RKO (cell line): Measurements from ENCODE around the gene CRYL1.
"Not testable (repeated sequence)": the region's sequence is repeated elsewhere in the genome, so short reads cannot be mapped to it uniquely, and the experiment has no call there.

Experiments used
- DNase-seq: peaks from one replicate; pipeline ENCODE4 v3.0.0-alpha.2; 2016; ENCODE audit warnings: low spot score

CRYL1 gene

DNA sequence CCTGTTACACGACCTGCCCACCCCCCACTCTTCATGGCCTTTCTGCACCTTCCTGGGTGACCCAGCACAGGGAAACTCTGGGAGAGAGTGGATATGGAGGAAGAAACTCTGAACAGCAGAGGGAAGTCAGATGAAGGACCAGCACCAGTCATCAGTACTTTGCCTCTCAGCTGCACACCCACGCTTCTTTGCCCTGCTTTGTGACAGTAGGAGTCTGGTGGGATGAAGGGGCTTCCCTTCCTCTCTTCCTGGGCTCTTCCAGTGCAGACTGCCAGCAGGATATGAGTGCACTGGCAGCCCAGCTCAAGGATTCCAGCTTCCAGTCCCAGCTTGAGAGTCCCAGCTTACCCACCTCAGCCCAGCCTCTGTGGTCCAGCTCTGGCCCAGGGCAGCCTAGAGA, 68.9 kb downstream of the CRYL1 start:
- DNase-seq: no peak

DNA sequence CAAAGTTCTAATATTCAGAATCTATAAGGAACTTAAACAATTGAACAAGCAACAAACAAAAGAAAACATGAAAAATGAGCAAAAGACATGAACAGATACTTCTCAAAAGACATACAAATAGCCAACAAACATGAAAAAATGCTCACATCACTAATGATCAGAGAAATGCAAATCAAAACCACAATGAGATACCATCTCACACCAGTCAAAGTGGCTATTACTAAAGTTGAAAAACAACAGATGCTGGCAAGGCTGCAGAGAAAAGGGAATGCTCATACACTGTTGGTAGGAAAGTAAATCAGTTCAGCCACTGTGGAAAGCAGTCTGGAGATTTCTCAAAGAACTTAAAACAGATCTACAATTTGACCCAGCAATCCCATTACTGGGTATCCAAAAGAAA, 74.3 kb downstream of the CRYL1 start:
- DNase-seq: no peak

DNA sequence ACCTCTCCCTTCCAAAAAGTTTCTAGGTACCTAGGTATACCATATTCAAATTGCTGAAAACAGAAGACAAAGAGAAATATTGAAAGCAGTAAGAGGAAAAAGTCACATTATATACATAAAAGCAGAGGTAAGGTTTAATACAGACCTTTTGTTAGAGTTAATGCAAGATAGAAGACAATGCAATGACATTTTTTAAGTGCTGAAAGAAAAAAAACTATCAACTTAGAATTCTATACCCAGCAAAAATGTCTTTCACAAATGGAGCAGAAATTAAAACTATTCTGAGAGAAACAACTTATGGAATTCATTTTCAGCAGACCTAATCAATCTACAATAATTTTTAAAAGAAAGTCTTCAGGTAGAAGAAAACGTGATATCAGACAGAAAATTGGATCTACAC, 77.2 kb downstream of the CRYL1 start:
- no peak for DNase-seq

DNA sequence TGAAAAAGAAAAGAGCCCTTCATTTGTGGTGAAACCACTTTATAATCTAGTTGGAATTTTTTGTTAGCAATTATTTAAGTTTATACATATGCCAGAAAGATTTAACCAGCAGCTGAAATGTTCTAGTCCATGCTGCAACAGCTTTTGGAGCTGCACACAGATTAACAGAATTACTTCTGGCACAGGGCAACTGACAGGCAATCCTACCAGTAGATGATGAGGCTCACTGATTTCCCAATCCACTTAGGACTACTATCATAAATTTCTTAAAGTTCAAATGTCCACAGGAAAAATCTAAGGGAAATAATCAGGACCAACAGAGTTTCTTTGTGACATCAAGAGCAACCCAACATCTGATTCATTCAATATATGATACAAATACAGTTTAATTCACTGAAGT, 78.8 kb downstream of the CRYL1 start:
- no peak for DNase-seq

DNA sequence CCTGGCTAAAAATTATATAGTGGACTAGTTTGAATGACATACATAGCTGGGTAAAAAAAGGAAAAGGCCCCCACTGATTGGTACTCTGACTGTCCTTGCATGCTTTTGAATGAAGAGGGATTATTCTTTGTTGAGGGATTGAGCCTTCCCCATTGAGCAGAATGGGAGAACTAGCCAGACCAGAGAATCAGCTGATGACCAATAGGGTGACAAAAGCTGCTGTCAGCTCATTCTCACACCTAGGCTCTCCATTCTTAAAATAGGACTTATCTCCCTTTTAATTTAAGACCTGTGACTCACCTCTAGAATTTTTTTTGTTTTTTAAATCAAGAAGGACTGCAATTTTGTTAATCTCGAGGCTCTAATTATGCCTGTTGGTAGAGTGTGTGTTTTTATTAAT, 79.3 kb downstream of the CRYL1 start:
- DNase-seq: no peak

DNA sequence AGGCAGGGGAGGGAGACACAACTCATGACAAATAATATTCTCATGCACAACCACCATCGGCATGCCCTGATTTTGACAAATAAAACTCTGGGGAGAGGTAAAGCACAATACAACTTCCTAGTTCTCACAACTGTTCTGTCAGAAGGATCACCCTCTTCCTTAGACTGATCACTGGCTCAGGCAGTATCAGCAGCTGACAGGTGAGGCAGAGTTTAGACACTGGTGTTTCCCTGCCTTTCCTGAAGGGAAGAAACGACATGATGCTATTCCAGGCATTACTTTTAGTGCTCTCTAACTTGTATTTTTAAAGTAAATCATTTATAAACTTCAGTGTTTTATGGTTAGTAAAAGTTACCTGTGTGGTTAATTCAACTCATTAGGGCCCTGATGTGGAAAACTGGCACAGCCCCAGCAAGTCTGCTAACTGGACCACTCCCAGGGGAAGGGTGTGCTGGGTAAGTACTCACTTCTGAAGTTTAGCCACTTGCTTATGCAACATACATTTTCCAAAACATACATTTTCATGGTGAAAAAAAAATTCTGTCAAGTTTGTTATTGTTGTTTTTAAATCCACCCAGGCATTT, 82.8 kb downstream of the CRYL1 start:
- DNase-seq: no peak

DNA sequence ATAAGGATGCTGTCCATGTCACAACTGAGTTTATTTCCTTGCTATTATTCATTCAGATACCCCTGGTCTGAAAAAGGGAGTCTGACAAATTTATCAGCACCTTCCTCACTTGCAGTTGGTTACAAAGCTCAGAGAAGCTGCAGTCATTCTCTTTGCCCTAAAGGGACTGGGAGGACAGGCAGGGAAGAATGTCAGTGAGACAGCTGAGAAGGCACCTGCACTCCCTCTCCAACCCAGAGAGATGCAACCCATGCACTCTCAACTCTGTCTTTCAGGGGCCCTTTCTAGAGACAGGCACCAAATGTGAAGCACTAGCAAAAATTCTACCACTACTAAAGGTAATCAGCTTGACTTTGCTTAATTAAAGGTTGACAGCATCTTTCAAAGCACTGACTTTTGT, 83.3 kb downstream of the CRYL1 start:
- DNase-seq: no peak

DNA sequence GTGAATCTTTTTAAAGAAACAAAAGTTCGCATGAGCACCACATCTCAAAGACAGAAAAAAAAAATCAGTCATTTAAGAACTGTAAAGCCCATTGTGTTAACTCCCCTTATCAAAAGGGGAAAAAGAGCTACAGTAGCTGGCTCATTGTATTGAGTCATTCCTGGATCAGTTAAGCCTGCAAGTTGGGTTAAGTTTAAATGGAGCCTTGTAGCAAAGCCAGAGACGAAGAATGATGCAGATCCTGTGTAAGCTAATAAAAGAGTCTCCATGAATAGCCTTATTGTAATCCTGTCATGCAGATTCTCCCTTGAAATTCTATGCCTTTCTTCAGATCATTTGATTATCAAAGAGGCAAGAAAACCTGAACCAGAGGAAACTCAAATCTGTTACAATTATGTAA, 83.8 kb downstream of the CRYL1 start:
- peak; percentile 16 for DNase-seq

DNA sequence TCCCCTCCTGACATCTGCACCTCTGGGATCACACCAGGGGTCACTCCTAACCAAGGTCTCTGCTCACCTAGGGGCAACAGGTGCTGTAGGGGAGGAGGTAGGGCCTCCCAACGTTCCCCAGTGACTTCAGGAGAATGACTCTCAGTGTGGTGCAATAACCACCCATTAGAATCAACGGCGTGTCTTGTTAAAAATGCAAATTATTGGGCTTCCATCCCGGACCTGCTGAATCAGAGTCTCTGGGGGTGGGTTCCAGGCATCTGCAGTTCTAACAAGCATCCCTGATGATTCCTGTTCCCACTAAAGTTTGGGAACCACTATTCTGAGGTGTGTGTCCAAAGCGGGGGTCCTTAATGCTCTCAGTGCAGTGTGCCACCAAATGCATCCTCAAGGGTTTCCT, 84.6 kb downstream of the CRYL1 start:
- DNase-seq: no peak

DNA sequence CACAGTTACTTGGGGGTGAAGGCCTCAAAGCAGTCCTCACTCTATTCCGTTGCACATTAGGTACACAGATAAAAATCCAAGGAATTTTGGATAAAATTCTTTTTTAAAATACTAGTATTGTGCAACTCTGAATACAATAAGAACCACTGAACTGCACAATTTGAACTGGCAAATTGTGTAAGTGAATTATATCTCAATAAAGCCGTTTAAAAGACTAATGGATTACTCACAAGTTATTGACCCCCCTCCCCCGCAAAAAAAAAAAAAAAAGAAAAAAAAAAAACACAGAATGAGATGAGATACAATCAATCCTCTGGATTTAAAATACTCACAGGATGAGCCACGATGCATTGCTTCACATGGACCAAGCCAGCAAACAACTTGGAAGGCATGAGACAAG, 86.4 kb downstream of the CRYL1 start:
- DNase-seq: no peak

DNA sequence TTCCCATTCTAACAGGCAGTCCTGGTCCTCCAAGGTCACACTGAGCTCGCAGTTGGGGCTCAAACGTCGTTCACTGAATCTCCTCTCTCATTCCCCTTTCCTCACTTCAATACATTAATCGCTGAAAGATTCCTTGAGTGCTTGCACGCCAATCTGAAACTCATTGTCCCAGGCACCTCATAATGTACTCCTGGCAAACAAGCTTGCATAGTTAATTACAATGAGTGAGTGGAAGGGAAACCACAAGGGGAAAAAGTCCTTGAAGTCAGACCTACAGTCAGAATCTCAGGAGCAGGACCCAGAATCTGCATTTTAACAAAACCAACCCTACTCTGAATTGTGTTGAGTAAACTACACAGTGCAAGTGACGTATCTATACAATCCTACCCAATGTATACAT, 86.9 kb downstream of the CRYL1 start:
- no peak for DNase-seq

DNA sequence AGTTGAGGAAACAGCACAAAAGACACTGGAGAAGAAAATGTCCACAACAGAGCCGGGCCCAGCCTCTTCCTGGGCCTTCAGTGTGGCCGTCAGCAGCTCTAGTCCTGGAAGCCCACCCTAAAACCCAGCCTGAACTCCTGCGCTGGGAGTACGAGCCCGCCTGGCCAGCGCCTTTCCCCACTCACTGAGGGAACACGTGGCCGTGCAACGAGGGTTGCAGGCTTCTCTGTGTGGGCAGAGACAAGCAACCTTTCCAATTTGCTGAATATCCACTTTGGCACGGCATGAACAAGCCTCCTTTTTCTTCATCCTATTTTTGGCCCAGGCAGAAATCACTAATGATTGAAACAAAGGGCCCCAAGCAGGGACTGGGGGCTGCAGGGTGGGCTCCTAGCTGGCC, 89.2 kb downstream of the CRYL1 start:
- DNase-seq: no peak

DNA sequence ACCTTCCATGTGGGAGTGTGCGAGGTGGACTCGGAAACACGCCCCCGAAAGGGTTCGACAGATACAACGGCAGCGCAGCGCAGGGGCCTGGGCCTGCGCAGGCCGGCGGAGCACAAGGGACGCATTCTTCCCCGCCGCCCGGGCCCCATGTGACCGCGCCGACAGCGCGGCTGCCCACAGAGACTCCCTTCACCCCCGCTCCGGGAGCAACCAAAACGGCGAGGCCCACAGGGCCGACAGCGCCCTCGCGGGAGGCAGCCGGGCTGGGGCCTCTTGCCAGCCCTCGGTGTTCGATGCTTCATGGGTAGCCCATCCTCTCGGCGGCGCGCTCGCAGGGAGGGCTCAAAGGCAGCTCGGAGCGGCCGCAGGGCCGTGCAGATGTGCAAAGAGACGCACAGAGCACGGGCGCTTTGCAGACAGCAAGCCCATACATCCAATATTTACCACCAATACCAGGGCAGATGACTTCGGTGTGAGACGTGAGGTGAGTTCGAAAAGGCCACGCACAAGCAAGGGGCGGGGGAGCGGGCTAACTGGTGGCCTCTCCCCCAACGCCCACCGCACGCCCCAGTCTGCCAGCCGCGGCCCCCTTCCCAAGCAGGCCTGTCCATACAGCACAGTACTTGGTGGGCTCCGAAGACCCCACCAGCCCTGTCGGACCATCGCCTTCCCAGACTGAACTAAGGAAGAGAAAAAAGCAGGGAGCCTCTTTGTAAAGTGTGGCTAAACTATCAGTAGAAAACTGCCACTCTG, 89.9 kb downstream of the CRYL1 start:
- DNase-seq: no peak

DNA sequence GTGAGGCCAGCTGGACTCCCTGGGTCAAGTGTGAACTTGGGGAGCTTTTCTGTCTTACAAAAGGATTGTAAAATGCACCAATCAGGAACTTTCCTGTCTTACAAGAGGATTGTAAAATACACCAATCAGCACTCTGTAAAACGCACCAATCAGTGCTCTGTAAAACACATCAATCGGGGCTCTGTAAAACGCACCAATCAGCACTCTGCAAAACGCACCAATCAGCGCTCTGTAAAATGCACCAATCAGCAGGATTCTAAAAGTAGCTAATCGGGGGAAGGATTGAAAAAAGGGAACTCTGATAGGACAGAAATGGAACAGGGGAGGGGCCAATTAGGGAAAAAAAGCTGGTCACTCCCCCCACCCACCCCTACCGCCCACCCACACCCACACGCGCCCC, 91.4 kb downstream of the CRYL1 start:
- DNase-seq: not testable (repeated sequence)

DNA sequence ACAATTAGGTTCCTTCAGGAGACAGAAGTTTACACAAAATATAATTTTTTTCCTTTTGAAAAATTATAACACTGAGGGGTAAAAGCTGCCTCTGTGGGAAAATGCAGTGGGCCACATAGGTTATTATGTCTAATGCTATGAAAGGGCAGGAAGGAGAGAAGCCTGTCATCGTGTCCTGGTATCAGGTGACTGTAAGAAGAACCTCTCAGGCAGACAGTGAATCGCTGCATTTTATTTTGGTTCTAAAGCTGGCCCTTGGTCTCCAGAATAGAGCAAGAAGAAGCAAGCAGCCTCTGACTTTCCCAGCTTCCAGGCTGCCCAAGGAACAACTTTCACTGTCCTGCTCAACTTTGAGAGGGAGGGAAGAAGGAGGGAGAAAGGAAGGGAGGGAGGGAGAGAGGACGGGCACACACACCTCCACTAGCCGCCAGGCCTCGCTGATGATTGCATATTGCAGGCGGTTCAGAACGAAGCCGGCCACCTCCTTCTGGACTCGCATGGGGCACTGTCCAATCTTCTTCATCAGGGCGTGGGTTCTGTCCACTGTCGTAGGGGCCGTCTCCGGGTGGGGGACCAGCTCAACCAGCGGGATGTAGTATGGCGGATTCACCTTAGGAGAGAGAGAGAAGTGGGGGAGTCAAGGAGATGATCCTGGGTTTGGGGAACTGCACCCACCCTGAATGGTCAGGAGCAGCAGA, 93.8 kb downstream of the CRYL1 start:
- no peak for DNase-seq

DNA sequence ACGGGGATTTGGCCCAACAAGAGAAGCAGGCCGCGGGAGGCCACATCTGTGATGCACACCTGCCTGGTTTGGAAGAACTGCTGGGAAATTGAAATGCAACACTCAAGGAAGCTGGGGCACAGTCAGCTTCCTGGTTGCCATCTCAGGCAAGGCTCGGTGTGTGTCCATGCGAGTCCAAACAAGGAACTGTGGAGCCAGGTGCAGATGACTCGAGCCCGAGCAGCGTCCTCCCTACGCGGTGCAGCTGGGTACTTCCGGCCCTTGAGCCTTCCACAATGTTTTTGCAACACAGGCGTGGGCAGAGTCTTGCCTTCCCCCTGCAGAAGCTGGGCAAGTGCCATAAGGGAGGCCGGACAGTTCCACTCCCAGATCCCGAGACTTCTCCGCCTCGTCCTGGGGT, 94.6 kb downstream of the CRYL1 start:
- DNase-seq: no peak

DNA sequence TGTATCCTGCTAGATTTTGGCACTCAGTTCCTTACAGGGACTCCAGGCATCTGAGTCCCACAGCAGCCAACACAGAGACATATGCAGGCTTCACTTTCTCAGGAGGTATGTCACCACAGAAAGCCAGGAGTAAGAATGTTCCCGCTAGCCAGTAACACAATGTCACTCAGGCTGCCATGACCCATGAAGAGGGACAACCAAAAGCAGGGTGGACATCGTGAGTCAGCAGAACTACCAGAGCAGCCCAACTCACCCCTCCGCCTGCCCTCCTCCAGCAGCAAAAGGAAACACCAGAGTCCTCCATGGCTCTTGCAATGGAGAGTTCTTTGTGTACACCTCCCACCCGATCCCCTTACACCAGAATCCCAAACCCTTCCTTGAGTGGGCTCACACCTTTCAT, 95.4 kb downstream of the CRYL1 start:
- DNase-seq: no peak

DNA sequence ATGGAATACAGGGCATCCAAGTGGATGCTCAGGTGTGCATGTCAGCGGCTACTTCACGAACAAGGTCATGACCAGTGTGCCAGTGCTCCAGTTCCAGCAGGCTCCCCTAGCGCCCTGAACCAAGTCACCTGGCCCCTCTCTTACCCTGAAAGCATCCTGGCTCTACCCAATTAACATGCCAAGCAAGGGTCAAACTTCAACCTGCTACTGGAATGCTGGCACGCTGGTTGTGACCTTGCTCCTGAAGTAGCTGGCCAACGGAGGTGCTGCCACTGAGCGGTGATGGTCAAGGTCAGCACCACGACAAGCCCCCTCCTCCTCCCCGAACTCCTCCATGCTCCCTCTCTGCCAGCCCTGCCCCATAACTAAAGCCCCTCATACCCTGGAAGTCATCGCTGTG, 96.0 kb downstream of the CRYL1 start:
- DNase-seq: no peak

DNA sequence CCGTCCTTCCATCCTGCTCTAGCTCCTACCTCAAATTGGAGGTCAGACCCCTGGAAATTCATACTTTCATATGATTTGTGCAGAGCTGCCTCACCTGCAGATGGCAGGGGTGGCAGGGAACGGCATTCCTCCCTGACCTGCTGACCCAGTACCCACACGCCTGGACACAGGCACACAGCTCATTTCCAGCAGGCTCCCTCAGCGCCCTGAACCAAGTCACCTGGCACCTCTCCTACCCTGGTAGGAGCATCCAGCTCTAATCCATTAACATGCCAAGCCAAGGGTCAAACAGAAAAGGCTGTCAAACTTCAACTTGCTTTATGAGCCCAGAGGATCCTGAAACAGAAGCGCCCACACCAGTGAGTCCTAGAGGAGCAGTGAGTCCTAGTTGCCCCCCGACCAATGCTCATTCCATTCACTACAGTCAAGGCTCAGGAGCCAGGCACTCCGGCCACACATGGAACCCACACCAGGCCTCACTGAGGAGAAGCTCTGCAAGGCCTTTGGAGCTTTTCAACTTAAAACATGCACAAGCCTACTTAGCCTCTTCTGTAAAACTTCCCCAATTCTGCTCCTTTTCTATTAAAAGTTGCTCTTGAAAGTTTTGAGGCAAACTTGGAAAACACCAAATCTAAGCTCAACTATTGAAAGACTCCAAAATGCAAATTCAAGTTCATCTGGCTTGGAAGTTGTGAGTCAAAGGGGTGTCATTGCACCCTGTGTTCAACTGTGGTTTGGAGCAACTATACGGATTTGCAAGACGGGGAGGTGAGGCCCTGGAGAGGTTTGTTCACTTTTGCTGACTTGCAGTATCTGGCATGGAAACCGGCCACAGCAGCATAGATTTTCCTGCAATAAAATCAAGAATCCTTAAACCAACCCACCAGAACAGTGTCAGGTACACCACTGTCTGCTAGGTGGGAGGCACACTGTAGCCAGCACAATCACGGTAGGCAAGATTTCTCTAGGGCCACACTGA, 96.7 kb downstream of the CRYL1 start:
- peak; percentile 46 for DNase-seq

DNA sequence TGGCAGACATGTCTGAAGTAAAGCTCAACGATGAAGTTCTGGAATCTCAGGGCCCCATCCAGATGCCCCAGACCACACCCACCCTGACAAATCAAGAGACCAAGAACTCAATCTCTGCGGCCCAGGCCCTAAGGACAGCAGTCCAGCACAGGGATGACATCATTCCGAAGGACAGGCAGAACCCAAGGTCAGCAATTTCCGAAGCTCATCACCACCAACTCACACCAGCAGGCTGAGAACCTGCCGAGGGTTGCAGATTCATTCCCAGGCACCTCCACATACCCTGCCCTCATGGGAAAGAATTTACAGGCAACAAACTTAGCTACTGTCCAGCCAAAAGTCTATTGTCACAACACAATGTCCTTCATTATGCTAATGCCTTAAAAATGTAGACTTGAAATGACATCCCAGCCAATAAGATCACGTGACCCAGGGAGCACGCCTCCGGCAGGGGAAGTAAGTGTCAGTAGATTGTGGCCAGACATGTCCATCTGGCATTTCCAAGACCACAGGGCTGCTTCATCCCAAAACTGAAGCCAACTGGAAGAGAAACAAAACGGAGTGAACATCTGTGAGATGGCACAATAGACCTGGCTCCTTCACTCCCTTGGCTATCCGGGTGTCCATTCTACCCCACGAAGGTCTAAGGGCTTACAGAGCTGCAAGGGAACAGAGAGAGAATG, 98.8 kb downstream of the CRYL1 start:
- DNase-seq: no peak

DNA sequence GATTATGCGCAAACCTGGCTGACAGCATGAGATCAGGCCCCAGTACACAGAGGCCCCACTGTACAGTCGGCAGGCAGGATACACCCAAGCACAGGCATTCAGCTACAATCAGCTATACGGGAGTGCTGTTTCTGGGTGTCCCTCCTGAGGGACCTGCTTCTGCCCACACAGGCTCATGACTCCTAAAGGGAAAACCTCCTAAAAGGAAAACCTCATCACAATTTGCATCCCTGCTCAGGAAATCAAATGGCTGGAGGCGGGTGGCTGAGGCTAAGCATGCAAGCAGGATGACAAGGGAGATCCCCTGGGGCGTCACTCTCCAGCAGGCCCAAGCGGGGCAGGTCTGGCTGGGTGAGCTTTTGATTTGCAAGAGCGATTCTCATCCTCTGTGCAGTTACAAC, 99.8 kb downstream of the CRYL1 start:
- no peak for DNase-seq

DNA sequence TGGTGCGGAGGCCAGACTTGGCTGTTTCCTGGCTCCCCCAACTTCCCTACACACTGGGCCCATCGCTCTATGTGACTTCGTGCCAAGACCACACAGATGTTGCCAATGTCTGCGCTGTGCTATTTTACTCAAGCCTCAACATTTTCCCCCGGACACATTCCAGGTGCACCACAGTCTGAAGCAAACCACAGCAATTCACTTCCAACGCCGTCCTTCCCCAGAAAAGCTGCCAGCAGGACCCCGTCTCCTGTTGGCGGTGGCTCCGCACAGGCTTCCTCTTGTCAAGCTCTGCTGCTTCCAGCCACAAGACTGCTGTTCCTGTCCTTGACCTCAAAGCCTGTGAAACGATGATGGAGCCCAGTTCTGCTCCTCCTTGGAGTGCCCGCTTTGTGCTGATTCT, 100.7 kb downstream of the CRYL1 start:
- no peak for DNase-seq
